Lung (tissue), 12 donors: ENCODE data around the gene NFIB. TPM values are rescaled to one million over a fixed set of nuclear protein-coding genes. Genes with fewer than 3 reads are reported as not detected.

Experiments
- ATAC-seq: fragments of 200-7000 bp; cut with Tn5 transposase; one replicate; pipeline ENCODE4 v1.9.1; 2020; ENCODE audit warnings: moderate number of reproducible peaks; ENCODE audit not compliant: insufficient read depth, low FRiP score
- DNase-seq, 3 donors: peaks; one replicate each; pipeline ENCODE4 v3.0.0-alpha.2; 2013 to 2017
- H3K27ac ChIP-seq, 2 donors: one replicate each; pipeline ENCODE4 v1.5.1; 2013; ENCODE audit warnings: mild to moderate bottlenecking in 2 of 2, moderate library complexity in 2 of 2, control low read depth in 1 of 2, inconsistent platforms in 1 of 2, low read depth in 1 of 2, low read length in 1 of 2
- H3K27me3 ChIP-seq, 3 donors: one replicate each; pipeline ENCODE4 v1.5.1; 2013; ENCODE audit warnings: low read length in 2 of 3; ENCODE audit not compliant: control insufficient read depth in 3 of 3, insufficient read depth in 3 of 3
- H3K36me3 ChIP-seq, 4 donors: one replicate each; pipeline ENCODE4 v1.5.1; 2013; ENCODE audit warnings: low read length in 4 of 4, mild to moderate bottlenecking in 1 of 4, moderate library complexity in 1 of 4; ENCODE audit not compliant: control insufficient read depth in 4 of 4, insufficient read depth in 4 of 4
- H3K4me1 ChIP-seq, 5 donors: one replicate each; pipeline ENCODE4 v1.5.1; 2013; ENCODE audit warnings: low read length in 5 of 5, mild to moderate bottlenecking in 2 of 5, moderate library complexity in 1 of 5; ENCODE audit not compliant: control insufficient read depth in 5 of 5, insufficient read depth in 5 of 5
- H3K4me3 ChIP-seq: one replicate; pipeline ENCODE4 v1.5.1; 2013; ENCODE audit warnings: mild to moderate bottlenecking, control low read depth, moderate library complexity
- H3K9ac ChIP-seq, 2 donors: one replicate each; pipeline ENCODE4 v1.5.1; 2013; ENCODE audit warnings: low read length in 2 of 2, control low read depth in 1 of 2; ENCODE audit not compliant: insufficient read depth in 1 of 2
- H3K9me3 ChIP-seq, 4 donors: one replicate each; pipeline ENCODE4 v1.5.1; 2013; ENCODE audit warnings: low read length in 3 of 4, mild to moderate bottlenecking in 1 of 4, moderate library complexity in 1 of 4; ENCODE audit not compliant: control insufficient read depth in 4 of 4, insufficient read depth in 3 of 4
- WGBS, 2 donors: extraction: QIAGEN DNeasy Blood & Tissue Kit; methylation state at CpG; one replicate each; pipeline ENCODE4 v1.1.7; 2013; 5-methylcytosine and 5-hydroxymethylcytosine counted together
- polyA plus RNA-seq, 2 donors: library from polyadenylated mRNA; stranded (reverse); fragments of 200-250 nt; gene quantifications; one replicate each; pipeline ENCODE4 v1.2.1, GENCODE V29; 2013
- total RNA-seq, 2 donors: library from RNA; depleted of rRNA in 1 of 2; stranded (reverse); fragments of >200 nt in 1 of 2; gene quantifications; one replicate each; pipeline ENCODE4 v1.2.1, GENCODE V29; 2014 to 2021
- TF ChIP-seq, protein P1 (sequence below): IDR thresholded peaks from 2 replicates; pipeline ENCODE4 v1.5.1; 2012; ENCODE audit warnings: mild to moderate bottlenecking; ENCODE audit errors: control extremely low read depth, extremely low read depth
- donor health status: control.
- donor health status: control.
- donor health status: Bipolar disorder and iron deficiency.
- donor health status: healthy.
- donor health status: DM: yes; HTN: yes; CAD: no.

NFIB gene
- total and polyA plus RNA-seq, 4 donors, result 7.3 to 189 (median 51.0) TPM

DNA sequence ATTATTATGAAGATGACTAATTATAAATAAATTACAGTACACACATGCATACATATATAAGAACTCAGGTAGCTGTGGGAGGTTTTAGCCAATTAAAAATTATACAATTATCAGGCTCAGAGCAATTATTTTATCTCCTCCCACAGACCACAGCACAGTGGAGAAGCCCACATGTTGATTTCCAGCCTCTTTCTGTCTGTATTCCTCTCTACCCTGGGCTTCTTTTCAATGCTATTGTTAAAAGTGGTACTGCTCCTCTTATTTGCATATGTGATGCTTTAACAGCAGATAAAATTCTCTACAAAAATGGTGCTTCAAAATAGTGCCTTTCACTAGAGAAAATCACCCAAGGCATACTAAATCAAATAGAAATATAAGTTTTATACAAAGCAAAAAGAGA, 218.7 kb downstream of the NFIB start:
- H3K4me1 ChIP-seq, result peaks cover 1 to 83% (median 29%) of the 10 kb centered on the region in 5 donors
- H3K9ac ChIP-seq, result peak overlapping the region in 1 of 2 donors; percentile 94
- H3K27me3 ChIP-seq, result no peaks in the 10 kb centered on the region
- H3K27ac ChIP-seq, result peak overlapping the region in 1 of 2 donors; percentile 53
- H3K36me3 ChIP-seq, result peaks cover 0 to 23% (median 12%) of the 10 kb centered on the region in 4 donors
- no peak for DNase-seq
- H3K4me3 ChIP-seq, result no peak overlapping the region
- no peak for ATAC-seq
- TF ChIP-seq, protein P1, sequence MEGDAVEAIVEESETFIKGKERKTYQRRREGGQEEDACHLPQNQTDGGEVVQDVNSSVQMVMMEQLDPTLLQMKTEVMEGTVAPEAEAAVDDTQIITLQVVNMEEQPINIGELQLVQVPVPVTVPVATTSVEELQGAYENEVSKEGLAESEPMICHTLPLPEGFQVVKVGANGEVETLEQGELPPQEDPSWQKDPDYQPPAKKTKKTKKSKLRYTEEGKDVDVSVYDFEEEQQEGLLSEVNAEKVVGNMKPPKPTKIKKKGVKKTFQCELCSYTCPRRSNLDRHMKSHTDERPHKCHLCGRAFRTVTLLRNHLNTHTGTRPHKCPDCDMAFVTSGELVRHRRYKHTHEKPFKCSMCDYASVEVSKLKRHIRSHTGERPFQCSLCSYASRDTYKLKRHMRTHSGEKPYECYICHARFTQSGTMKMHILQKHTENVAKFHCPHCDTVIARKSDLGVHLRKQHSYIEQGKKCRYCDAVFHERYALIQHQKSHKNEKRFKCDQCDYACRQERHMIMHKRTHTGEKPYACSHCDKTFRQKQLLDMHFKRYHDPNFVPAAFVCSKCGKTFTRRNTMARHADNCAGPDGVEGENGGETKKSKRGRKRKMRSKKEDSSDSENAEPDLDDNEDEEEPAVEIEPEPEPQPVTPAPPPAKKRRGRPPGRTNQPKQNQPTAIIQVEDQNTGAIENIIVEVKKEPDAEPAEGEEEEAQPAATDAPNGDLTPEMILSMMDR, result no peak
- no peaks in the 10 kb centered on the region for H3K9me3 ChIP-seq

DNA sequence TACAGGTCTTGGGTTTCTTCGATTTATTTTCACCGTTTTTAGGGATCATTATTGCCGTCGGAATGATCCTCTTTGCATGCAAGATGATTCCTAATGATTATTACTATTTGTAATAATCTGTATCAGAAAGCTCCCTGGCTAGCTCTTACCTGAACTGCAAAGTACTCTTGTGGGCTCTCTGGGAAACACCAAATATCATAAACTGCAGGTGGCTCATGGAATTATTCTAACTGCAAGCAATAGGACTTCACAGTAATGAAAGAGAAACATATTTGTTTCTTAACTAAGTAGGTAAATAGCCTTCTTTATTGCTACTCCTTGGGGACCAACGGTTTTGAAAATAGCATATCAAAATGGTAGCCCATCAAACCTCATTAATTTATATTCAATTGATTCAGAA, 219.4 kb downstream of the NFIB start:
- no peak overlapping the region for H3K4me3 ChIP-seq
- TF ChIP-seq, protein P1, result no peak
- no peaks in the 10 kb centered on the region for H3K9me3 ChIP-seq
- peaks cover 0 to 21% (median 12%) of the 10 kb centered on the region in 4 donors for H3K36me3 ChIP-seq
- ATAC-seq, result no peak
- H3K9ac ChIP-seq, result no peak overlapping the region
- no peak for DNase-seq
- 86 to 89% methylated on average over 5 of the region's 5 CpGs for WGBS, 2 donors
- H3K27me3 ChIP-seq, result no peaks in the 10 kb centered on the region
- no peak overlapping the region for H3K27ac ChIP-seq
- peaks cover 1 to 86% (median 29%) of the 10 kb centered on the region in 5 donors for H3K4me1 ChIP-seq

DNA sequence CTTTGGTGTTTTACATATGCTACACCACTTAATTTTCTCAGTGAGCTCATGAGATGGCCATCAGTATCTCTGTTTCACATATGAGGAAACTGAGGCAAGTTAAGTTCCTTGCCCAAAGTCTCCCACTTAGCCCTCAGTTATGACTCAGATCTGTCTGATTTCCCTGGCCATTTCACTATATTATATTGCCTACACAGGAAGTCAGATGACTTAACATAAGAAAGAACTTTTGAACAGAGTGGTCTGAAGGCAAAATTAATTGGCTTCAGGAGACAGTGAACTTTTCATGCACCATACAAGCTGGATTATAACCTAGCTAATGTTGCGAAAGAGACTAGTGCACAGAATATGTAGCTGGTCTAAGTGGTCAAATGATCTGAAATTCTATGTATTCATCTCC, 221.6 kb downstream of the NFIB start:
- Histone ChIP-seq H3K9me3 (no peaks in the 10 kb centered on the region), H3K9ac (no peak overlapping the region), H3K27me3 (no peaks in the 10 kb centered on the region), H3K4me1 (peaks cover 0 to 66% (median 23%) of the 10 kb centered on the region in 5 donors), H3K4me3 (no peak overlapping the region), H3K27ac (no peak overlapping the region), H3K36me3 (peaks cover 3 to 24% (median 14%) of the 10 kb centered on the region in 4 donors)
- TF ChIP-seq, protein P1, result no peak
- DNase-seq, result no peak
- WGBS, 2 donors, result 94 to 96% methylated on average over 1 of the region's 1 CpG
- no peak for ATAC-seq

DNA sequence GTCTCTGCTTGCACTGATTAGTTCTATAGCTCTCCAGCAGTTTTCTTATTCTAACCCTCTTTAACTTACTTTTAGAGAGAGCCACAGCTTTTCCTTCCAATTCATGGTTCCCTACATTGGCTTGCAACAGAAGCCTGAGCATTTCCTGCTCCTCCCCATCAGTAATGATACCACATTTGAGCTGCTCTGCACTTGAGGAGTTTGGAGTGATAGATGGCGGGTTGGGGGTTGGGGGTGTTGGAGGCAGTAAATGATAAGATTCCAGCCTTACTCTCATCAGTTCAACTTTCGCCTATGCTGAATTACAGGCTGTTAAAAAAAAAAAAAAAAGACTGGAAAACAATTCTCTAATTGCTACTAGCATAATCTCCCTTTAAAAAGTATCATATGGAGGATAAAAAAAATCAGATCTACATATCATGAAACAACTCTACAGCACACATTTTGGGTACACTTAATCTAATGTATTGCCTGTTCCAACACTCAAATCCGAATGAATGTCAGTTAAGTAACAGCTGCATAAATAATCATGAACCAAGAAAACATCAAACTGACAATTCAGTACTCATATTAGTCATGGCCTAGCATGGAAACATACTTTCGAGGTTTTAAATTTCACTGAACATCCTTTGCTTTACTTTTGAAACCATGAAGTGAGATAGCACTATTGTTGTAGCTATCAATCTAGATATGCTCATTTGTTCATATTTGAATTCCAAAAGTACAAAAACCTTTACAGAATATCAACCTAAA, 224.7 kb downstream of the NFIB start:
- peaks cover 7 to 33% (median 16%) of the 10 kb centered on the region in 4 donors for H3K36me3 ChIP-seq
- TF ChIP-seq, protein P1, result no peak
- no peaks in the 10 kb centered on the region for H3K27me3 ChIP-seq
- DNase-seq (peak in 2 of 3 donors; percentile 16 to 61), ATAC-seq (no peak)
- WGBS, 2 donors, result 83 to 84% methylated on average over 4 of the region's 4 CpGs
- H3K27ac ChIP-seq, result no peak overlapping the region
- H3K9me3 ChIP-seq, result no peaks in the 10 kb centered on the region
- no peak overlapping the region for H3K9ac ChIP-seq
- peaks cover 0 to 39% (median 15%) of the 10 kb centered on the region in 5 donors for H3K4me1 ChIP-seq
- H3K4me3 ChIP-seq, result no peak overlapping the region
